ENCODE data around the gene CCT5.
A peak's percentile ranks its signal among the peaks of the same experiment; 100 is the strongest.
"Not testable (repeated sequence)": the region's sequence is repeated elsewhere in the genome, so short reads cannot be mapped to it uniquely, and the experiment has no call there.

Gene CCT5

GRCh38 chr5:10247217-10247616, 2.9 kb upstream of the CCT5 start:
- not testable (repeated sequence) for DNase-seq

DNA sequence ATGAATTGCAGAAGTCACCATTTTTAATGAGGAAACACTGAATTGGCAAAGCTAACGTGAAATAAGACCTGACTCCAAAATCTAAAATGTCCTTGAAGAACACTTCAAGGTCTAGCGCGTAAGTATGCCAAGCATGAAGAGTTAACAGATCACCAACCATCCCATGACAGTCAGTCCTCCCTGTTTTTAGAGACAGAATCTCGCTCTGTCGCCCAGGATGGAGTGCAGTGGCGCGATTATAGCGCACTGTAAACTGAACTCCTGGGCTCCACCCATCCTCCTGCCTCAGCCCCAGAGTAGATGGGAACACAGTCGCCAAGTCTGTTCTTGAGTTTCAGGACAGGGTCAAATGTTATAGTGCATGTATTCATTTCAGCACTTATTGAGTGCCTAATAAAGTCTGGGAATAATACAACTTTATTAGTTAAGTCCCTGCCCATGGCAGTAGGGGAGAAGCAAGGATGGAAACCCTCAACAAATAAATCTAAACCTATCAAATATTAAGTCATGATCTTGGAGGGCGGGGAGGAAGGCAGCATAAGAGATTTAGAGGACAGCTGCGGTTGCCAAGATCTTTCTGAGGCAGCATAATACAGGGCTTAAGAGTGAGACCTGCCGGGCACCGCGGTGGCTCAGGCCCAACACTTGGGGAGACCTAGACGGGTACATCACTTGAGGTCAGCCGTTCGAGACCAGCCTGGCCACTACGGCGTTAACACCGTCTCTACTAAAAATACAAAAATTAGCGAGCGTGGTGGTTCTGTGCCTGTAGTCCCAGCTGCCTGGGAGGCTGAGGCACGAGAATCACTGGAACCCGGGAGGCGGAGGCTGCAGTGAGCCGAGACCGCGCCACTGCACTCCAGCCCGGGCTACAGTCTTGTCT, 1.5 kb upstream of the CCT5 start:
- no peak for DNase-seq

DNA sequence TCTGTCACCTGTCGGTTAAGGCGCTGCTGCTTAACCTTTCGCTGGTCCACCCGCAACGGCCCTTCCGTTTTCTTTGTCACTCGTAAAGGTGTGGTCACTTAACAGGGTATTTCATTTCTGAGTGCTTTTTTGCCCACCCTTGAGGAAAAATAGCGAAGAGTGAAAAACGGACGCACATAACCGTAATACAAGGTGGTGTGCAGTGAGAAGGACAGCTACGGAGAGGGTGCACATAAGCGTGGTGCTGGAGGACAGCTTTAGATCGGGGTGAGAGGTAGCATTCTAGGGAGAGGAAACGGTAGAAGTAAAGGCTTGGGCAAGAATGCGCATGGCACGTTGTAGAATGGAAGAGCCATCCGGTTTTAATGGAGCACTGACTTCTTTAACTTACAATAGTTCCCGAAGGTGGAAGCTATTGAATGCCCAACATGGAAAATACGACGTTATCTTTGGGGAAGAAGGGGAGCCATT, 761 bp downstream of the CCT5 start:
- no peak for DNase-seq

- no peak for DNase-seq
These were observed 1.3 kb downstream of the CCT5 start for GRCh38 chr5:10251405-10251804.

DNA sequence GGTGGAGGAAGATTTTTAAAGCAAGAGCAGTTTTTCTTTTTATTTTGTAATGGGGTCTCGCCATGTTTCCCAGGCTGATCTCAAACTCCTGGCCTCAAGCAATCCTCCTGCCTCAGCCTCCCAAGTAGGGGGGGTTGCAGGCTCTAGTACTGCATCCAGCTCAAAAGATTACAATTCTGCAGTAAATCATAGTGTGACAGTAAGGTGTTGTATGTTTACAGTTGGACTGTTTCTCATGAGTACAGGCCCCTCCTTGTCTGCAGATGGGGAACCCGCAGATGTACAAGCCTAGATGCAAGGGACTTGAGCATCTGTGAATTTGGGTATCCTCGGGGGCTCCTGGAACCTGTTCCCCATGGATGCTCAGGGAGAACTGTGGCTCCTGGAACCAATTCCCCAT, 3.3 kb downstream of the CCT5 start:
- DNase-seq: no peak

GRCh38 chr5:10254686-10255085, 4.6 kb downstream of the CCT5 start:
- DNase-seq: no peak

DNA sequence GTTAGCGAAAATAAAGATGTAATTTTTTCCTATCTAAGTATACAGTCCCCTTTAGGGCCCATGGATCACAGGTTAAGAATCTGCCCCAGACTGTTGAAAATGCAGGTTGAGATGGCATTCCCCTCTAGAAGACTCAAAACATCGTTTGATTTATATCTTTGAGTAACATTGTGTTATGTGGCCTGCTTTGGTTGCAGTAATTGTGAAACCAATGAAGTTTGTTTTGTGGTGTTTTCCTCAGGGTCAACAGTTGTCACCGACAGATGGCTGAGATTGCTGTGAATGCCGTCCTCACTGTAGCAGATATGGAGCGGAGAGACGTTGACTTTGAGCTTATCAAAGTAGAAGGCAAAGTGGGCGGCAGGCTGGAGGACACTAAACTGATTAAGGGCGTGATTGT, 7.8 kb downstream of the CCT5 start:
- DNase-seq: no peak

- no peak for DNase-seq
These were observed 9.8 kb downstream of the CCT5 start for GRCh38 chr5:10259899-10260298.

- no peak for DNase-seq
These were observed 11.0 kb downstream of the CCT5 start for GRCh38 chr5:10261065-10261464.

DNA sequence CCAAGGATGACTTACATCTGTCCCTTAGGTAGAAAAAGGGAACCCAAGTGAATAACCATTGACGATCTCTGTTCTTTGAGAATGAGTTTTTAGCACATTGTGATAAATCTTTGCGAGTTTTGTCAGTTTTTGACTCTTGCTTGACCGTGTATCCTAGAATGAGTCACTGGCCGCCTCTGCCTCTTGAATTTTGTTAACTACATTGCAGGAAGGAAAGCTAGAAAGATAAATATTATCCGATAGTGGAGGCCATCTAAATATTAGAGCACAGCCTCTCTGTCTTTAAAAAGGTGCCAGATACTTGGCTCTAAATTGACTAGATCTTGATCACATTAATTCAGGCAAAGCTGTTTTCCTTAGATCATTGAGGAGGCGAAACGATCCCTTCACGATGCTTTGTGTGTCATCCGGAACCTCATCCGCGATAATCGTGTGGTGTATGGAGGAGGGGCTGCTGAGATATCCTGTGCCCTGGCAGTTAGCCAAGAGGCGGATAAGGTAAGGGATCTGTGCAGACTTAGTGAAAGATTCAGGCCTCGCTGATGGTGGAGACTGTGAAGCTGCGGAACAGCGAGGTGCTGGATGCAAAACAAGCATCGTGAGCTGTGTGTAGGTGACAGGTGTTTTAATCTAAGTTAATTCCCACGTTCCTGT, 12.2 kb downstream of the CCT5 start:
- DNase-seq: no peak

DNA sequence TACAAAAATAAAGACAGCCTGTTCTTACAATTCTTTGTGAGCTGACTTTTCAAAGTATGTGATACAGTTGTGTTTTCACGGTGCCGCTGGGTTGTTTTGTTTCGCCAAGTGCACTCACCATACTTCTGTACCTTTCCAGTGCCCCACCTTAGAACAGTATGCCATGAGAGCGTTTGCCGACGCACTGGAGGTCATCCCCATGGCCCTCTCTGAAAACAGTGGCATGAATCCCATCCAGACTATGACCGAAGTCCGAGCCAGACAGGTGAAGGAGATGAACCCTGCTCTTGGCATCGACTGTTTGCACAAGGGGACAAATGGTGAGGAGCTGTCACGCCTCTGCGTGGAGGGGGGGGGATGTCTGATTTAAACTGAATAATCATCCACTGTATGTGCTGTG, 12.9 kb downstream of the CCT5 start:
- no peak for DNase-seq

DNA sequence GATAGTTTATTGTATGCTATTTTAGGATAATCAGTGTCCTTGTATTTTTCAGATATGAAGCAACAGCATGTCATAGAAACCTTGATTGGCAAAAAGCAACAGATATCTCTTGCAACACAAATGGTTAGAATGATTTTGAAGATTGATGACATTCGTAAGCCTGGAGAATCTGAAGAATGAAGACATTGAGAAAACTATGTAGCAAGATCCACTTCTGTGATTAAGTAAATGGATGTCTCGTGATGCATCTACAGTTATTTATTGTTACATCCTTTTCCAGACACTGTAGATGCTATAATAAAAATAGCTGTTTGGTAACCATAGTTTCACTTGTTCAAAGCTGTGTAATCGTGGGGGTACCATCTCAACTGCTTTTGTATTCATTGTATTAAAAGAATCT, 14.5 kb downstream of the CCT5 start:
- DNase-seq: peak; percentile 48

DNA sequence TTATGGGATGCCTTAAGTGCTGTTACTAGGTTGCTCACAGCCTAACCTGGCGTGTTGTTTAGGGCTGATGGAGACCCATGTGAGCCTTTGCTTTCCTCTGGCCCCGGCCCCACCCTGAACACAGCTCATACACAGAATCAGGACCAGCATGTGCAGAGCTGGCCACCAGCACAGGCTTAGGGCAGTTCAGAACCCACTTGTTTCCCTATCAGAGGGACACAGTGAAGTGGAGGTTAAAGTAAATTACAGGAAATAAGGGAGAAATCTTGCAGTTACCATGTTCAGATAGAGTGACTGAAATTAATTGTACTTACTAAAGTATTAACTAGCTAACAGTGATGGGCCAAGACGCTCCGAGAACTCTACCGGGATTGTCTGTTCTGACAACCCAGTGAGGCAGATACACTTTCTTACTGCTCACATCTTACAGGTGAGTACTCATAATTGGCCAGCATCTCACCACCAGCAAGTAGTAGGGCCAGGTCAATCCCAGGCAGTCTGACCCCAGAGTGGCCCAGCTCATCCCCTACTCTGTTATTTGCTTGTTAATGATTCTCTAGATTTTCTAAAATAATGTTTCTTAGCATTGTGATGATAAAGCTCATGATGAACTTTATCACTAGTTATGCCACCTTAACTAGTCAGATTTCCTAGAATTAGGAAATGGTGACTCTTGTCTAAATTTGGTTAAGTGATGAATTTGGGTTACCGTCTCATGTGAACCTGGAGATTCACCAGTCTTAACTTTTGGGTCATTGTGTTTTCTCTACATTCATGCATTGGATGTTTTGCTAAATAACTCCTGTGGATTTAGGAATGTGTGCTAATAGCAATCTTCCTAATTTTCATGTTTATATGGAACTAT, 15.4 kb downstream of the CCT5 start:
- DNase-seq: no peak

DNA sequence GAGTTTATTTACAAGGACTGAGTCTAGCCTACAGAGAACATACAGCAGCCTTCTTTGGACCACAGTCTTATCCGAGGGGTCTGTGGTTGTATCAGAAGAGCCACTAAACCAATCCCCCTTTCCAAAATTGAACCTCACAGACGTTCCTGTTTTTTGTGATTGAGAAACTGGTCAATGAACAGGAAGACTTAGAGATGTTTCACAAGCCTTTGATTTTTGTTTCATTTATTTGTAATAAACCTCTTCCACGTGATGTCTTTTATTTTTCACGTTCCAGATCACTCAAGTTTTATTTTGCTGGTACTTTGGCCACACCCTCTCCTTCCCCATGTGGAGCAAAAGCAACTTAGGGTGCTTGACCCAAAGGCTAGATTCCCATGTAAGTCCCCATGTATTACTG, 16.1 kb downstream of the CCT5 start:
- DNase-seq: peak; percentile 34

DNA sequence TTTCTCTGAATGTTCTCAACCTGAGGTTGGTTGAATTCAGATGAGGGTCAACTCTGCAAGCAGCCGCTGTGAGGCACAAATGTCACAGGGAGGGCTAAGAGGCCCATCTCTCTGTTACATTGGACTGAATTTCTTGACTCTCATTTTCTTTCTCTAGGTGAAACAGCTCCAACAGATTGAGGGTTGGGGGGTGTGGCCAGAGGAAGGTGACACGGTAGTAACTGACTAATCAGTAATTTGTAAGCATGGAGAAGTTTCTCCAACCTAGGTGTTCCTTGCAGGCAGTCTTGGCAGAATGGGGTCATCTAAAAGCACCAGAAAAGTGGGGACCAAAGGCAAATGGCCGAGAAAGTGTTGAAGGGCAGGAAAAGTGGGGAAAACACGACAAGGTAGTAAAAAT, 16.8 kb downstream of the CCT5 start:
- no peak for DNase-seq

GRCh38 chr5:10268100-10268499, 18.0 kb downstream of the CCT5 start:
- DNase-seq: no peak

DNA sequence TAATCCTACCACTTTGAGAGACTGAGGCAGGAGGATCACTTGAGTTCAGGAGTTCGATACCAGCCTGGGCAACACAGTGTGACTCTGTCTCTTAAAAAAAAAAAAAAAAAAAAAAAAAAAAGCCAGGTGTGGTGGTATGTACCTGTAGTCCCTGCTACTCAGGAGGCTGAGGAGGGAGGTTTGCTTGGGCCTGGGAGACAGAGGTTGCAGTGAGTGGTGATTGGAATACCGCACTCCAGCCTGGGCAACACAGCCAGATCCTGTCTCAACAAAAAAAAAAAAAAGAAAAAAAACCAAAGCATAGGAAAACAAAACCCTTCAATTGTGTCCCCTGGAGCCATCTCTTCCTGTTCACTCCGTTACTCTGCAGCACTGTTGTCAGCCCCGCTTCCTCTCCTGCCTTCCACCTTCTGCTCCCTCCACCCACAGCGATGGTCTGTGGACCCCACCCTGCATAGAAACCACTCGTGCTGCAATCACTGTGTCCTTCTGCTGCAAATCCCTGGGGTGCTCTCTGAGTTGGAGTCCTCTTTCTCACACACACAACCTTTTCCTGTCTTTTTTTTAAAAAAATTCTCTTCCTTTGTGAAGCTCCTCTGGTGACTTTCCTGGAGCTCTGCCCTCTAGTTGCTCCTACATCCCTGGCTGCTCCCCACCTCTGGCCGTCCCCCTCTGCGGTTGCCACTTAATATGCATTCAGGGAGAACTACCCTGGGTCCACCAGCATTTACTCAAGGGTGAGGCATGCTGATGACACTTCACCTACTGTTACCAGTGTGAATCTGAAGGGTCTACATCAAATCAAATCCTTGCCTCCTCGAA, 22.2 kb downstream of the CCT5 start:
- DNase-seq: no peak

GRCh38 chr5:10272875-10273209, 22.8 kb downstream of the CCT5 start:
- DNase-seq: not testable (repeated sequence)

DNA sequence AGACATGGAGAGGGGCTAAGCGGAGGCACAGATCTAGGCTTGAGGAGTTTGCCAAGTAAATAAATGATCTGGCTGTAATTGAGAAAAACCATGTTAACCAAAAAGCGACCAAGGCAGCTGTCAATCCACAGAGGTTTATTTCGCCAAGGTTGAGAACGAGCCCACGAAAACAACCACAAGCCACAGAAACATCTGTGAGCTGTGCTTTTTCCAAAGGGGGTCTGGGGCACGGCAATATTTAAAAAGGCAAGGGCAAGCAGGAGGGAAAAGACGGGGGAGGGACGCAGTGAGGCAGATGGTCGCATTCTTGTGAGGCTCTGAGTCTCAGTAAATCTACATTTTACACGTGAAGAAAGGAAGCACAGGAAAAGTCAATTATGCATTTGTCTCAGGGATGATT, 25.4 kb downstream of the CCT5 start:
- DNase-seq: no peak

DNA sequence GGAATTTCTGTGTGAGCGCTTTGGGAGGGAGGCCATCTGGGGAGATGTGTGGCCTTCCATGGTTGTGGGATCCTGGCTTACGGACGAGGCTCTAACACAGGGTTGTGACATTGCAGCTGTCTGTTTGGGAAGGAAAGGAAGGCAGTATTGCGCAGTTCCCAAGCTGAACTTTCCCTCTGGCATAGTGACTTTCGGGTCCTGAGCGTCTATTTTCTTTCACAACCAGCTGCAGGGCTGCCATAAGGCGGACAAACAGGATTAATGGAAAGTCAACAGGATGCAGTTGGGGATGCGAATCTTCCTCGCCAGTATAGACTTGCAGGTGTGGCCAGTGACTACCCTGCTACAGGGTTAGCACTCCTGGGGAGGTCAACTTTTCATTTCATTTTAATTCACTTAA, 25.9 kb downstream of the CCT5 start:
- no peak for DNase-seq

- DNase-seq: no peak
These were observed 26.6 kb downstream of the CCT5 start for GRCh38 chr5:10276691-10277090.

GRCh38 chr5:10277773-10278630, 27.9 kb downstream of the CCT5 start:
- no peak for DNase-seq

Data from suppressor macrophage treated with lipopolysaccharide for 4 hours (primary cell).